ENCODE data around the gene GRM3.

DNA sequence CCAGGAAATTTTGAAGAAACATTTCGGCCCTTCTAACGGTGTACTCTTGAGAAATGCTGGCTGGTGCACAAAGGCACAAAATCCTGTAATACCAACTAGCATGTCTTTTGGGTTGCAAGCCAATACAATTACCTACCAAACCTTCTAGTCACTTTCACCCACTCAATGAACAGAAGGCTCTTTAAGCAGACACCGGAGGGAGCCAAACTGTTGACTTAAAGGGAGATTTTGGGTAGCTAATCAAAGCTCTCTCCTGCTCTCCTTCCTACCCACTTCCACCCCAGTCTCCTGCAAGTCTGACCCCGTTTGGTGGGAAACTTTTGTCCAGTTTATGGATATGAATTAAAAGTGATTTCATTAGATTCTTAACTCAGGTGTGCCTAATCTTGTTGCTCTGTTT lies 24.0 kb downstream of the GRM3 start:
- no peak for TF ChIP-seq POLR2AphosphoS5 (IDR thresholded peaks at IDR 0.05)
- TF ChIP-seq, protein P1, sequence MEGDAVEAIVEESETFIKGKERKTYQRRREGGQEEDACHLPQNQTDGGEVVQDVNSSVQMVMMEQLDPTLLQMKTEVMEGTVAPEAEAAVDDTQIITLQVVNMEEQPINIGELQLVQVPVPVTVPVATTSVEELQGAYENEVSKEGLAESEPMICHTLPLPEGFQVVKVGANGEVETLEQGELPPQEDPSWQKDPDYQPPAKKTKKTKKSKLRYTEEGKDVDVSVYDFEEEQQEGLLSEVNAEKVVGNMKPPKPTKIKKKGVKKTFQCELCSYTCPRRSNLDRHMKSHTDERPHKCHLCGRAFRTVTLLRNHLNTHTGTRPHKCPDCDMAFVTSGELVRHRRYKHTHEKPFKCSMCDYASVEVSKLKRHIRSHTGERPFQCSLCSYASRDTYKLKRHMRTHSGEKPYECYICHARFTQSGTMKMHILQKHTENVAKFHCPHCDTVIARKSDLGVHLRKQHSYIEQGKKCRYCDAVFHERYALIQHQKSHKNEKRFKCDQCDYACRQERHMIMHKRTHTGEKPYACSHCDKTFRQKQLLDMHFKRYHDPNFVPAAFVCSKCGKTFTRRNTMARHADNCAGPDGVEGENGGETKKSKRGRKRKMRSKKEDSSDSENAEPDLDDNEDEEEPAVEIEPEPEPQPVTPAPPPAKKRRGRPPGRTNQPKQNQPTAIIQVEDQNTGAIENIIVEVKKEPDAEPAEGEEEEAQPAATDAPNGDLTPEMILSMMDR (IDR thresholded peaks at IDR 0.05) = no peak
- TF ChIP-seq POLR2A (IDR thresholded peaks at IDR 0.05; ENCODE audit: low read depth) = no peak

Measured in esophagus muscularis mucosa (tissue), 3 donors.